Measurements from ENCODE around the gene CEMIP2.

The CEMIP2 gene

DNA sequence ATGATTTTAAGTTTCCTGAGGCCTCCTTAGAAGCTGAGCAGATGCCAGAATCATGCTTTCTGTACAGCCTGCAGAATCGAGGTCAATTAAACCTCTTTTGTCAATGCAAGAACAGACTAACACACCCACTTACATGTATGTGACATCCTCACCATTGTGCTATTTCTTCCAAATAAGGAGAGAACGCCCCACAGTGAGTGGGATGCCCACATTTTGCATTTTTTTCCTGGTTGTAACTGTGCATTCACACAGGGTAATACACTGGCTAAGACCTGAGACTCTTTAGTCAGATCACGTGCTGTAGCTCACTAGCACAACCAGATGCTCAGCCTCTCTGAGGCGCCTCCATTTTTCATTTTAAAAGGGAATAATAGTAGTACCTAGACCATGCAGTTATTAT, 4.4 kb upstream of the CEMIP2 start:
- in situ Hi-C loops (cut with HindIII; ENCODE audit: low sequenced_read_pairs): no loop called here

DNA sequence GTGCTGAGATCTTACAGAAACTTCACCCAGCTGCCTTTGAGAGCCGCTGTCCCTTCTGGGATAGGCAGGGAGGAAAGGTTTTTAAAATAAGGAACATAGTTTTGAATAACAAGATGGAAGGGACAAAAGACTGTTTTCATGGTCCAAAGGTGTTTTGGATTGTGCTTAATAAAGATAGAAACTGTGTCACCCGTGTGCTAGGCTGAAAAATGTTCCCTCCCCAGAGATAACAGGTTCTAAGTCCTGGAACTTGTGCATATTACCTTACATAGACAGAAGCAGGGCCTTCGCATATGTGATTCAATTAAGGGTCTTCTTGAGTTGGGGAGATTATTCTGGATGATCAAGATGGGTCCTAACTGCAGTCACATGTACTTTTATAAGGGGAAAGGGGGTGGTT, 1.9 kb upstream of the CEMIP2 start:
- in situ Hi-C loops (cut with HindIII; ENCODE audit: low sequenced_read_pairs): no loop called here

DNA sequence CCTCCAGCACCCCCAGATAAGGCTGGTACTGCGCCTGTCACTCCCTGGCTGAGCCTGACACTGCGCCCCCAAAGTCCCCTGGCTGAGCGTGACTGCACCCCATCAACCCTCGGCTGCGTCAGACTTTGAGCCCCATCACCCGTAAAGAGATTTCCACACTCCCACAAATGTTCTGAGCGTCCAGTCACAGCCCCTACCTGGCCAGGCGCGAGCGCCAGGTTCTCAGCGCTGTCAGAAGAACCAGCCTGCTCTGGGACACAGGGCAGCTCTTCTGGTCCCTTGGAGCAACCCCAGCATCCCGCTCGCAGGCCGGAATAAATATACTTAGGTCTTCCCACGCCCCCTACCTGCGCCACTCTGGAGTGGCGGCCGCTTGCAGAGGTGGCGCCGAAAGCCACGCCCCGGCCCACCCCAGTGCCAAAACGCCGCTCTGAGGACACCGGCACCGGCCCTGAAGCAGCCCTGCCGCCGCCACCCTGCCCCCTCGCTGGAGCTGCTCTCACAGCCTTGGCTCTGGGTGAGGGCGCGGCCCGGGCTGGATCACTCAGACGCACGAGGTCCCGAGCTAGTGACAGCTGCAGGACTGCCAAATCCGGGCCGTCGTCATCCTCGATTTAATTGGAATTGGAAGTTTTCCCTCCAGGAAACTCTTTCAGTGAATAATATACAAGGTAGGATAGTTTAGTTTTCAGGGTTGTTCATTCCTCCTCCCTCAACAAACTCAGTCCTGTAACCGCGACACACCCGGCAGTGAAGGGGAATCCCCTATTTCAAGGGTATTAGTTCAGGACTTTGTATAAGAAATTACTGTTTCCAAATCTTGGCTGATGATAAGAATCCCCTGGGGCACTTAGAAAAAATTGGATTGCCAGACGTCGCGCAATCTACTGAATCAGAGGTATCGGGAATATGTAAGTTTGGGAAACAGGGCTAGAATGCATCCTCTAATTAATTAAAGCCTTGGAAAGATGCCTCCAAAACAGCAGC, 1.2 kb upstream of the CEMIP2 start:
- in situ Hi-C loops (cut with HindIII; ENCODE audit: low sequenced_read_pairs): no loop called here

DNA sequence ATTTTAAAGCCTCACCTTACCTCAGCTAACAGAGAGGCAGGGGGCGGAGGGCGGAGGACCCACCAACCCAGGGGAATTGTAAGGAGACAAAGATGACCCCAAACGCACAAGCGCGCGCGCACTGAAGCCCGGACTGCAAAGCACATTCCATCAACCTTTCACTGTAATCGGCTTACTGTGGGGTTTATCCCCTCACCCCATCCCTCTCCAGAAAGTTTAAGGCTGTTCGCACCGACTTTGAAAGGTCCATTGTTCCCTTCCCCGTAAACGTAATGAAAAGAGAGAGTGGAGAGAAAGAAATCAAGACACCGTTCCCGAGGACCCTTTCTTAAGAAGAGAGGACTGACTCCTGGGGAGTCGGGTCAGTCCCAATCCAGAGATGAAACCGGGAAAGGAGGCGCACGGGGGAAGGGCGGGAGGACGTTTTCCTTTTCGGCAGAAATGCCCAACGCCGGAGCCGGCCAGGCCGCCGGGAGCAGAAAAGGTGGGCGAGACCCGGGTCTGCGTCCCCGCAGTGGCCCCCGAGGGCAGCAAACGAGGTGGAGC, 464 bp downstream of the CEMIP2 start:
- in situ Hi-C loops (cut with HindIII; ENCODE audit: low sequenced_read_pairs): no loop called here

DNA sequence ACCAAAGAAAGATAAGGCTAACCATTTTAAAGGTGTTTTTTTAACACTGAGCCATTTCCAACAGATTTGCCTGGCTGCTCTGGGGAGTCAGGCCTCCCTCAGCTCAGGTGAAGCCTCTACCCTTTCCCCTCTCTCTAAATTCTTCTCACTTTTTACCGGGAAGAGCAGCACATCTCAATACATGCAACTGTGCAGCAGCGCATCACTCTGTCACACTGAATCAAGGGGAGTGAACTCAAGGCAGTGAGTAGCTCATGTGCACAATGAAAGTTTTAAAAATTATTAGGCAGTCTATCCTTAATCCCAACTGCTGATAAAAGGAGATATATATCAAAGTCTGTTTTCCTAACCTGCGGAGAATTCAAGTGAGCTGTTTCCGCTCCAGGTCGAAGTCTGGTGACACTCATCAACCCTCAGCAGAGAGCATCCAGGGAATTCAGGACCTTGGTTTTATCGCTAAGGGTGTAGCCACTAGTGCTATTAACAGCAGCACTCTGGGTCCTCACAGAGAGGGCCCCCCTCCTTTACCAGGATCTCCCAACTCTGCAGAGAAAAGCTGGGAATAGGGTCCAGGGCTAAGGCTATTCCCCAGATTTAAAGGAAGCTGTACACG, 1.0 kb downstream of the CEMIP2 start:
- in situ Hi-C loops (cut with HindIII; ENCODE audit: low sequenced_read_pairs): no loop called here

DNA sequence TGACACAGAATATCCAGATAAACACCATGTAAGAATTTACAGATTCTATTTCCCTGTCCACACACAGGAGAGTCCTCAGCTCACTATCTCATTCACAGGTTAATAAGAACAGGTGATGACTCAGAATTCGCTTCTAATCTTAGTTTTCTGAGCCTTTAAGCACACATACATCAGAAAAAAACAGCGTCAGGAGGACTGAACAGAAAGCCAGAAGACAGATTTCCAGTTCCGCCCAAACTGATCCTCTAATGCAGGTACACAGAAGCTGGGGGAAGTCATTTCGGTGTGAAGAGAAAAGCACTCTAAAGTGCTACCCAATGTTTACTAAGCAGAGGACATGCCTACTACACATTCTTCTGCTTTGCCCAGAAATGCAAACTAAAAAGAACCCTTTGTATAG, 1.6 kb downstream of the CEMIP2 start:
- in situ Hi-C loops (cut with HindIII; ENCODE audit: low sequenced_read_pairs): no loop called here

DNA sequence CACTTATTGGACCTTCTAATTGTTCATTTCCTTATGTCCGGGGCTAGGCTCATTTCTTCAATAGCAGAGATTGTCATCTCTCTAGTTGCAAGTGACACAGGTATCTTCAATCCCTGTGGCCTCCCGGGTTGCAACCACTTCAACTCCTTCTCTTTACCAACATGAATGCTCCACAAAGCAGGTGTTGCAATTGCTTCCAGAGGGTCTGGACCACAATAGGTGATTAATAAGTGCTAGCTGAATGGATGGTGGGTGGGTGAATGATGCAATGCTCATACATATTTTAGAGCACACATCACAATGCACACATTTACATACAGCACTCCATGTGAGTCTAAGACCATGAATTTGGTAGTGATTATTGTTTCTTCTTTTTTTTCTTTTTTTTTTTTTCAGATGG, 2.6 kb downstream of the CEMIP2 start:
- in situ Hi-C loops (cut with HindIII; ENCODE audit: low sequenced_read_pairs): no loop called here

DNA sequence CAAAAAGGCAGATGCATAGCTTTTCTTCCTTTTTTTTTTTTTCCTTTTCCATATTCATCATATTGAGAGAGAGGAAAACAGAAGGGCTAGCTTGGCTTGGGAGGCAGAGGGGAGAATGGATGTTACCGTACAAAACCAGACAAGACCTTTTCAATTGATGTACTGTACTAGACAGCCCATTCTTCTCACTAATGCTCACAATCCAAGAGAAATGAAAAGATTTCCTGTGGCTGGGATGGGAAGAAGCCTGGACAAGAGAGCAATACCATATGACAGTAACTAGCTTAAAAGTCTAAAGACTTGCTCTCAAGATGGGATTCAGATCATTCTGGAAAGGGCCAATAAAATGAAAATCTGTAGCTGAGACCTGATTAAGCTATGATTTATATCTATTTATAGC, 3.4 kb downstream of the CEMIP2 start:
- in situ Hi-C loops (cut with HindIII; ENCODE audit: low sequenced_read_pairs): no loop called here

DNA sequence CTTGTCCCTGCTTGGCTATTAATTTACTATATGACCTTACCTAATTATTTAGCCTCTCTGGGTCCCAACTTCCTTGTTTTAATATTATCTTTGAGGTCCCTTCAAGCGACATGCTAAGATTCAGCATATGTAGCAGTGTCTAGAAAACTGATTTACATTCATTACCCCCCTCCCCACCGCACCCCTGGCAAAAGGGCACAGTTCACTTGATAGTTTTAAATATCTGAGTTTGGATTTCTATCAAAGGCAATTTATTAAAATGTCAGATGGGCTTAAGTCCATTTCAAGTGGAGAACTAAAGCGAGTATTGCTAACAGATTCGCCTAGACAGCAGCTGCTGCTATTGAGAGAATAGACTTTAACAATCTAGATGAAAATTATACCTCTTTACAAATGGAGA, 3.9 kb downstream of the CEMIP2 start:
- in situ Hi-C loops (cut with HindIII; ENCODE audit: low sequenced_read_pairs): no loop called here

DNA sequence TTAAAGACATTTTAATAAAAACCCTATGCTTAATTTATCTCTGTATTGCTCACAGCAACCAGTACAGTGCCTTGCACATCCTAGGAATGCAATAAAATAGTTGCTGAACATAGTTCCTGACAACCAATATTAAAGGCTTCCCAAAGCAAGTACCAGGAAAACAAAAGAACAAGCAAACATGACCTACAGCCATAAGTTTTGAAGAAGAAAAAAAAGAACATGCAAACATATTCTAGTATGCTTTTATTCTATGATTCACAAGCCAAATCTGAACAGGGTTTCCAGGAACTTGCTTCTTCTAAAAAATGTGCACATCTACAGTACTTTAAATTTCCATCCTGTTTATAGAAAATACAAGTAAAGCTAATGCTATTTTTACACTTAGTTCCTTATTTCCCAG, 4.5 kb downstream of the CEMIP2 start:
- in situ Hi-C loops (cut with HindIII; ENCODE audit: low sequenced_read_pairs): no loop called here

DNA sequence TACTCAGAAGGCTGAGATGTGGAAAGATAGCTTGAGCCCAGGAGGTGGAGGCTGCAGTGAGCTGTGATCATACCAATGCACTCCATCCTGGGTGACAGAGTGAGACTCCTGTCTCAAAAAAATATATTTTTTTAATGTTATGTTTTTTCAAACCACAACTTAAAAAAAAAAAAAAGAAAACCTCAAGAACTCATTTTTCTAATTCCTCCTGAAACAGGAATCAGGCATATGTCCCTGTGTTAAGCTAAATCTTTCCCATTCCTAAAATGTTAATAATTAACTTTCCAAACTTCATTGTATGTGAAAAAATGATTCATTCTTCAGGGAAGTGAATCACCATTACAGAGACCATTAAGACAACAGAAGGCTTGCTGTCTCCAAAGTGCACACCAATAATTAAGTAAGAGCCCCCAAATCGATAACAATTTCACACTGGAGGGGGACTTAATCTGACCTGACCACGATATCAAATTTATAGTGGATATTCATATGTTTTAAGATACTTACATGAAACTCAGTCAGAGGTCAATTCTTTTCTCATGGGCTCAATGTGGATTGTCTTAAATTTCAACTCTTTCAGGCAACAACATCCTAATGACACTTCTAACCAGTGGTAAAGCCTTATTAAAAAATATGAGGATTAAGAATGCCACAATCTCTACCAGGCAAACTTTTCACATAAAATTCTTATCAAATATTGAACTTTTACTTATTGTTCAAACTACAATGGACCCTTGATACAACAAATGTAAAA, 5.2 kb downstream of the CEMIP2 start:
- in situ Hi-C loops (cut with HindIII; ENCODE audit: low sequenced_read_pairs): no loop called here

DNA sequence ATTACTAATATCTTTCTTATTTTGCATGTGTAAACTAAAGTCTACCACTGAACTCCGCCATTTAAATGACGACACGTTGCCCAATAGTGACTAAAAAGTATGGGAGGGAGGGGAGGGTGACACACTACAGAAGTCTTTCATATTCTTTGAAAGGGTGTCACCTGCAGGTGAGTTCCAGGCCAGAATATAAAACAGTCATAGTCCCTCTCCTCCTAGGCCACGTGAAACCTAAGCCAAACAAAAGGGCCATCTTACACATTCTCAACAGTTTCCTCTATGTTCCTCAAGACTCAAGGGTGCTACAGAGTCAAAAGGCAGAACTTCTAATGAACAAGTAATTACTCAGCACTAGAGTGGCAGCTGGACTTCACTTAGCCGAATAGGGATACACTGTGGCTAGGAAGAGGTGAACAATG, 6.4 kb downstream of the CEMIP2 start:
- in situ Hi-C loops (cut with HindIII; ENCODE audit: low sequenced_read_pairs): no loop called here

DNA sequence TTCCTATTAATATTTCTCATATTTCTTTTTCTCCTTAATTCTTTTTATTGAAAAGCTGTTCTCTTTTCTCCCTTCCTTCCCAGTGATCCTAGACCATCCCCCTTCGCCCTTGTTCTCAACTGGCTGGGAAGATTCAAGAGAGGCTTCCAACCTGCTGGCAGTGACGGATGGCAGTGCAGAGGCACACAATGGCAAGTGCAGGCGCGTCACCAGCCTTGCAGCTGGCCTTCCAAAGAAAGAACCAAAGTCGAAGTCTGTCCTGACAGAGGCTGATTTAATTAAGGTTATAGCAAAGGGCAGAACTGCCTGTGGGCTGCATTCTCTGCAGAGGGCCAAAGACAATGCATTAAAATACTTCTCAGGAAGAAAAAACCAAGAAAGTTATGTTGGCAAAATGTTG, 7.4 kb downstream of the CEMIP2 start:
- in situ Hi-C loops (cut with HindIII; ENCODE audit: low sequenced_read_pairs): no loop called here

DNA sequence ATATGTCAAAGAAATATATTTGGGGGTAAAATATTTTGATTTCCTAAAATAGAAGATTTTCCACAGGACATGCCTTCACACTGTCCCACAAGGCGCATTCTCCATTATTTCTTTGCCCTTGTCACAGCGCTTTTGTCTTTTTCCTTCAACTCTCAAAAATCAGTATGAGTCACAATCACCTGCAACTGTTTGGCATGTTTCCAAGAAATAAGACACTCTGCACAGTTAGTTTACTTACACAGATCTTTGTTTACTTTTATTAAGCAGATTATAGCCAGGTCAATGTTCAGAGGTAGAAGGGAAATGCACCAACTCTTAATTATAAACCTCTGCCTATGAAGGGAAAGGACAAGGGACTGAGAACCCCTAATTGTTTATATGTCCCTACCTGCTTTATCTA, 9.5 kb downstream of the CEMIP2 start:
- in situ Hi-C loops (cut with HindIII; ENCODE audit: low sequenced_read_pairs): no loop called here

DNA sequence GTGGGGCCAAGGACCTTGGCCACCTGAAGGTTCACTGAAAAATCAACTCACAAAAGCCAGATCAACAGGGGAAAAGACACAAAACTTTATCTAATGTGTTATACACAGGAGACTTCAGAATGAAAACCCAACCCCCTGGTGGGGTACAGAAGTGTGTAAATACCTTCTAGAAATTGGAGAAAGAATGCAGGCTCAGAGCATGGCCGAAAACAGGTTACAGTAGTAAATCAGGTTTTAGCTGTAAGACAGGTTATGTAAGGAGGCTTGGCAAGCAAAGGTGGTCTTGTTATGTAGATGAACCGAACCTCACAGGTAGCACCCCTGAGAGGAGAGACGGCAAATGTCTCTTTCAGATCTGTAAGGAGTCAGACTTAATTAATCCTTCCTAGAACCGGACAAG, 10.0 kb downstream of the CEMIP2 start:
- in situ Hi-C loops (cut with HindIII; ENCODE audit: low sequenced_read_pairs): no loop called here

DNA sequence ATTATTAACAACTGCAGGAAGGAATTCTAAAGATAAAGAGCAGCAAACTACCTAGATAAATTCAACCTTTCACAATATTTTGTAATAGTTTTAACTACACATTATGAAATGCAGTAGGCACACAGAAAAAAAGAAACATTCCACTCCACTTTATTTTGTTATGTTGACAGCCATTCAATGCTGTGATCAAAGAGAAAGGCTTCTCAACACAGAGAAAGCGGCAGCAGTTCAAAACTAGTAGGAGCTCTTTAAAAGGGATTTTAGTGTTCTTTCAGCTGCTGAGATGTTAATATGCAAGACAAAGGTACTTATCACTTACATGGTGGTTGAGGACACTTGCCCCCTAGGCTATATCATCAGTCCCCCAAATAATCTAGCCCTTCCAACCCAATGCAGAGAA, 11.6 kb downstream of the CEMIP2 start:
- in situ Hi-C loops (cut with HindIII; ENCODE audit: low sequenced_read_pairs): no loop called here

DNA sequence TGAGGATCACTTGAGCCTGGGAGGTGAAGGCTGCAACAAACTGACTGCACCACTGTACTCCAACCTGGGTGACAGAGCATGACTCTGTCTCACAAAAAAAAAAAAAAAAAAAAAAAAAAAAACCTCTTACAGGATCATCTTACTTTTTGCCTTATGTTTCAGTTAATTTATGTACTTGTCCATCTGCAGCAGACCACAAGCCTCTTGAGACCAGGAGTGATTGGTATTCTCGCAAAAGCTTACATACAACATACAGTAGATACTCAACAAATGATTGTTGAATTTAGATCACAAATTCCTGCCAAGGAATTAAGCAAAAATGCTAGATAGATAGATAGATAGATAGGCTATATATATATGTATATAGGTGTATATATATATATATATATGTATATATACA, 12.4 kb downstream of the CEMIP2 start:
- in situ Hi-C loops (cut with HindIII; ENCODE audit: low sequenced_read_pairs): no loop called here

DNA sequence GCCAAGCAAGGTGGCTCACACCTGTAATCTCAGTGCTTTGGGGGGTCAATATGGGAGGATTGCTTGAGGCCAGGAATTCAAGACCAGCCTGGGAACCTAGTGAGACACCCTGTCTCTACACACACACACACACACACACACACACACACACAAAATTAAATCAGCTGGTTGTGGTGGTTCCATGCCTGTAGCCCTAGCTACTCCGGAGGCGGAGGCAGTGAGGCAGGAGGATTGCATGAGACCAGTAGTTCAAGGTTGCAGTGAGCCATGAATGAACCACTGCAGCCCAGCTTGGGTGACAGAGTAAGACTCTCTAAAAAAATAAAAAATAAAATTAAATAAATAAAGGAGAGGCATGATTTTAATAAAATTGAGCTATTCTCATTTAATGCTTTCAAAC, 13.1 kb downstream of the CEMIP2 start:
- in situ Hi-C loops (cut with HindIII; ENCODE audit: low sequenced_read_pairs): no loop called here

DNA sequence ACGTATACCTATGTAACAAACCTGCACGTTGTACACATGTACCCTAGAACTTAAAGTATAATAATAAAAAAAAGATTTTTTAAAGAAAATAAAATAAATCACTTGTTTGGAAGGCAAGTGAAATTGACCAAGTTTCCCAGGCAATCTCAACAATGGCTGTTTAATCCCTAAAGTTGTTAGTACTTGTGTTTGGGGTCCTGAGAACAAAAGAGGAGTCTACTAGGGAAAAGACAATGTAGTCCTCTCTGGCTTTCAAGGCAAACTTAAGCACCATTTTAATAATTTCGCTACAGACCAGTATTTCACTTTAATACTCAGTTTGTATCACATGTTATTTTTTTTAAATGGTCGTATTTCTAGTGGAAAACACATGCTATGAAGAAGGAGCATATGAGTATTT, 14.2 kb downstream of the CEMIP2 start:
- in situ Hi-C loops (cut with HindIII; ENCODE audit: low sequenced_read_pairs): loop anchor here (5.0 kb wide), 1 partner anchor 52 kb away; no protein-coding TSS in a partner anchor

DNA sequence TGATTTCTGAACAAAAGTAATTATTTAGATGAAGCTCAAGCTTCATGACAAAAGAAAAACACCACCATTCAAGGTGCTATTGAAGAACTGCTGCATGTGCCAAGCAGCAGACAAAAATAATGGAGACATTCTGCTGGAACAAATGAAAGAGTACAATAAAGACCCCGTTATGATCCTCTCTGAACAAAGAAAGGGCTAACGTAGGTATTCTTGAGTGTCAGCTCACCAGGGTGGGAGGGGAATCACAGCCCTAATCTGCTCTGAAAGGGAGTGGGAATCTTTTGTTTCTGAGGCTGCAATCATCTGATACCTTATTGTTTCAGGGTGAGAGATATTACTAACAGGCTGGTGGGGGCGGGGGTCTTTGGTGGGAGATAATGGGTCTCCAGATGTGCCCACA, 15.4 kb downstream of the CEMIP2 start:
- in situ Hi-C loops (cut with HindIII; ENCODE audit: low sequenced_read_pairs): loop anchor here (5.0 kb wide), 1 partner anchor 51 kb away; no protein-coding TSS in a partner anchor

DNA sequence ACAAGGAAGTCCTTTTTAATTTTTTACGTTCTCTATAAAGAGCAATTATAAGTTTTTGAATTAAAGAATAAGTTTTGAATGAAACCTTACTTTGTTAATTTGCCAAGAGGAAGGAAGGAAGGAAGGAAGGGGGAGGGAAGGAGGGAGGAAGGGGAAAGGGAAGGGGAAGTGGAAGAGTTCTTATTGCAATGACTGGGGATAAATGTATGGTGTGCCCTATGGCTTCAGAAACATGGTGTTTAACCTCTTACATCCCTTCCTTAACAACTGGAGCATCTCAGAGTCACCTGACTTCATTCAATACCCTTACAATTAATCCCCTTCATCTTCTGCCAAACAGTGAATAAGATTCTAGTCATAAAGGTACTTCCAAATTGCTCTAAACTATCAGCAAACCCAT, 16.0 kb downstream of the CEMIP2 start:
- in situ Hi-C loops (cut with HindIII; ENCODE audit: low sequenced_read_pairs): loop anchor here (5.0 kb wide), 1 partner anchor 50 kb away; no protein-coding TSS in a partner anchor

All from endothelial cell of hepatic sinusoid (primary cell).